Transverse colon (tissue), 4 donors: Measurements from ENCODE around the gene KCNJ1. TPM values are rescaled to one million over a fixed set of nuclear protein-coding genes. Genes with fewer than 3 reads are reported as not detected.
A peak's percentile ranks its signal among the peaks of the same experiment; 100 is the strongest.

Experiments used
- DNase-seq: peaks from one replicate; pipeline ENCODE4 v3.0.0-alpha.2; 2019
- H3K27ac ChIP-seq, 4 donors: fragments of 200-600 bp; sonication (generic); 2 replicates each; pipeline ENCODE4 v1.5.1; 2016 to 2018; ENCODE audit warnings: inconsistent platforms in 4 of 4
- H3K27me3 ChIP-seq: fragments of 200-600 bp; sonication (generic); 2 replicates; pipeline ENCODE4 v1.5.1; 2017; ENCODE audit warnings: inconsistent platforms
- H3K36me3 ChIP-seq, 4 donors: fragments of 200-600 bp; sonication (generic); 2 replicates each; pipeline ENCODE4 v1.5.1; 2017 to 2019; ENCODE audit warnings: inconsistent platforms in 4 of 4
- H3K4me1 ChIP-seq, 4 donors: fragments of 200-600 bp; sonication (generic); 2 replicates each; pipeline ENCODE4 v1.5.1; 2017 to 2020; ENCODE audit warnings: inconsistent platforms in 4 of 4
- H3K4me3 ChIP-seq, 4 donors: fragments of 200-600 bp; sonication (generic); 1 replicate in 1 of 4; 2 replicates in 3 of 4; pipeline versions ENCODE4 v1.5.1 to v1.6.1; 2017 to 2019; ENCODE audit warnings: inconsistent platforms in 4 of 4
- H3K9me3 ChIP-seq, 2 donors: fragments of 200-600 bp; sonication (generic); 2 replicates each; pipeline ENCODE4 v1.5.1; 2017 to 2019; ENCODE audit warnings: inconsistent platforms in 2 of 2
- EP300 ChIP-seq: sonication (generic); formaldehyde crosslinking; IDR thresholded peaks from one replicate; pipeline ENCODE4 v1.6.1; 2017; ENCODE audit warnings: antibody characterized with exemption, low read depth
- POLR2A ChIP-seq: fragments of 450-650 bp; IDR thresholded peaks from one replicate; pipeline ENCODE4 v1.6.1; 2016; ENCODE audit warnings: antibody characterized with exemption, mild to moderate bottlenecking, moderate library complexity
- POLR2AphosphoS5 ChIP-seq, 3 donors: sonication (generic); formaldehyde crosslinking; IDR thresholded peaks; one replicate each; pipeline ENCODE4 v1.6.1; 2016; ENCODE audit warnings: antibody characterized with exemption in 3 of 3
- WGBS, 2 donors: methylation state at CpG; one replicate each; pipeline ENCODE4 v1.1.5; 2018; ENCODE audit warnings: low coverage in 1 of 2; 5-methylcytosine and 5-hydroxymethylcytosine counted together
- in situ Hi-C, 4 donors: fragments of 200-750 bp; cut with MboI; loops; one replicate each; pipeline versions ENCODE4 v1.15.0 to v1.15.1; 2017; ENCODE audit warnings: low sequenced_read_pairs in 3 of 4, low pct_ligation_motif_present in 1 of 4, low pct_unique_long_range_greater_than_20kb in 1 of 4
- intact Hi-C: fragments of 100-400 bp; cut with DNase I; formaldehyde crosslinking; loops from one replicate; pipeline ENCODE4 v1.15.1; 2023; ENCODE audit warnings: low total_unique reads
- total RNA-seq, 4 donors: library from RNA; depleted of rRNA; stranded (reverse); fragments of >200 nt; gene quantifications; one replicate each; pipeline ENCODE4 v1.1.0, GENCODE V29; 2016
- TF ChIP-seq, protein P1 (sequence below), 5 experiments: fragments of 200-600 bp in 3 of 5; fragments of 450-650 bp in 2 of 5; sonication (generic) in 3 of 5; IDR thresholded peaks; 1 replicate in 2 of 5; 2 replicates in 3 of 5; pipeline ENCODE4 v1.5.1; 2016 to 2017; ENCODE audit warnings: antibody characterized with exemption in 5 of 5, inconsistent platforms in 3 of 5, mild to moderate bottlenecking in 2 of 5, moderate library complexity in 1 of 5

The KCNJ1 gene
- total RNA-seq, 4 donors from 2014 or later: not detected

DNA sequence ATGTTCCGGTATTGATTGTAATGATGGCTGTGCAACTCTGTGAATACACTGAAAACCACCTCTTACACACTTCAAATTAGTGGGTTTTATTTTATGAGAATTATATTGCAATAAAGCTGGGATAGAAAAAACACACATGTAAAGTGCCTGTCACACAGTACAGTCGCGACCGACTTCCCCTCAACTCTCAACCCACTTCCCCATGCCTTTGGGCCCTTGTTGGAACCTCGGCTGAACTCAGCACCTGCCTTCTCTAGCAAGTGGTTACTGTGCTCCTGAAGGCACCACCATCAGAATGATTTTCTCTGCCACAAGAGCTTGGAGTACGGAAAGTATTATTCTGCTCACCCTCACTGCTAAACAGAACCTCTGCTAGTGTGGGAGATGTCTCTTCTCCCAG lies 13.5 kb downstream of the KCNJ1 start:
- H3K27me3 ChIP-seq: no peaks in the 10 kb centered on the region
- intact Hi-C loops: no loop called here
- no peaks in the 10 kb centered on the region for H3K4me1 ChIP-seq
- 83 to 85% methylated on average over 1 to 6 of the region's 6 CpGs for WGBS, 2 donors
- H3K9me3 ChIP-seq: no peaks in the 10 kb centered on the region
- in situ Hi-C loops: no loop called here
- no peak for DNase-seq
- H3K4me3 ChIP-seq: no peak overlapping the region
- H3K27ac ChIP-seq: no peak overlapping the region
- TF ChIP-seq, protein P1, sequence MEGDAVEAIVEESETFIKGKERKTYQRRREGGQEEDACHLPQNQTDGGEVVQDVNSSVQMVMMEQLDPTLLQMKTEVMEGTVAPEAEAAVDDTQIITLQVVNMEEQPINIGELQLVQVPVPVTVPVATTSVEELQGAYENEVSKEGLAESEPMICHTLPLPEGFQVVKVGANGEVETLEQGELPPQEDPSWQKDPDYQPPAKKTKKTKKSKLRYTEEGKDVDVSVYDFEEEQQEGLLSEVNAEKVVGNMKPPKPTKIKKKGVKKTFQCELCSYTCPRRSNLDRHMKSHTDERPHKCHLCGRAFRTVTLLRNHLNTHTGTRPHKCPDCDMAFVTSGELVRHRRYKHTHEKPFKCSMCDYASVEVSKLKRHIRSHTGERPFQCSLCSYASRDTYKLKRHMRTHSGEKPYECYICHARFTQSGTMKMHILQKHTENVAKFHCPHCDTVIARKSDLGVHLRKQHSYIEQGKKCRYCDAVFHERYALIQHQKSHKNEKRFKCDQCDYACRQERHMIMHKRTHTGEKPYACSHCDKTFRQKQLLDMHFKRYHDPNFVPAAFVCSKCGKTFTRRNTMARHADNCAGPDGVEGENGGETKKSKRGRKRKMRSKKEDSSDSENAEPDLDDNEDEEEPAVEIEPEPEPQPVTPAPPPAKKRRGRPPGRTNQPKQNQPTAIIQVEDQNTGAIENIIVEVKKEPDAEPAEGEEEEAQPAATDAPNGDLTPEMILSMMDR (IDR thresholded peaks at IDR 0.05): no peak
- TF ChIP-seq EP300: no peak
- no peak for TF ChIP-seq POLR2A
- TF ChIP-seq POLR2AphosphoS5 (IDR thresholded peaks at IDR 0.05): no peak
- no peaks in the 10 kb centered on the region for H3K36me3 ChIP-seq

DNA sequence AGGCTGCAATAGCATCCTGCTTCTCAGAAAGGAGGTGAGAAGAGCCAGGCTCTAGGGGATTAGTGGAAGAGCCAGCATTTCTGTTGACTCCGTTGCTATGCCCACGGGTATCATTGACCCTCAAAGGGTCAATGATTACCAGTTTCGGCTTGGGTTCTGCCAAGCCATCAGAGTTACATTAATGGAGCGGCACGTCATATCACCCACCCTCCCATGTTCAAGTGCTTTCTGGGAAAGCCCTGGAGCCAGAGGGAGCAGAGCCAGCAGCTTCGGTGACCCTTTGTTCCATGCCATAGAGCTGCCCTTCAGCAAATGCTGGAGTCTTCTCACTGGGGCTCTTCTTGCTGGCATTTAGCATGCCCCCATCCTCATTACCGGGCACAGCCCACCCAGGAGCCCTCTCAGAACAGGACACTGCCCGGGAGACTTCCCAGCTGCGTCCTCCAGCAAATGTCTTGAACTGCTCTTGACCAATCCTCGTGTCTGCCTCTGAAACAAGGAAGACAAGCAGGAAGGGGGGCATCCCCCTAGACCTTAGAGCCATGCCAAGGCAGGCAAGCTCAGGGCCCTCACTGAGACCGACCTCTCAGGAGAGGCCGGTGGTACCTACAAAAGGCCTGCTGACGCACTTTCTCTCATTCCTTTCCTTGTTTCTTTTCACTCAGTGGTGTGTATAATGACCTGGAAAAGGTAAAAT lies 14.6 kb downstream of the KCNJ1 start:
- intact Hi-C loops: no loop called here
- no peaks in the 10 kb centered on the region for H3K4me1 ChIP-seq

DNA sequence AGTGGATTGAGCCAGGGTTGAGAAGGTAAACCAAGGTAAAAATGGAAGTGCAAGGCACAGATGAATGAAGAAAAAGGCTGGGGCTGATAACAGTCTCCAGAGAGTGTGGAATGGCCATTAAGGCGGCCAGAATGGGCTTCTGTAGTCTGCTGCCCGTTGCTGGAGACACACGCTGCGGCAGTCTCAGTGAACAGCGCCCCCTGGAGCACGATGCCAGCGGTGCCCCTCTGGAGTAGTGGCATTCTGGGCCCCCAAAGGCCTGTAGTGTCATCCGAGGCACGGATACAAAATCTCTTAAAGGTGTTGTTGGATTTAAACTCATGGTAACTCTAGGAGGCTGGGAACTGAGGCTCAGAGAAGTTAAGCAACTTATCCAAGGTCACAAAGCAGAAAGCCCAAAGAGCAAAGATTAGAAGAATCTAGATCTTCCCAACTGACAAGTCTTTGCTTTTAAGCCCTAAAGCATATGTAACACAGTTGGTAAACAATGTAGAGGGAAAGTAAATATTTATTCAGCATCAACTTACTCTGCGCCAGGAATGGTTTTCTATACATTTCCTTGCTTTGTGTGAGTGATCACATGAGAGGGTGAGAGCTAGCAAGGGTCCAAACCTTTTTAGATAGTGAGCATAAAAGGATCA lies 18.2 kb downstream of the KCNJ1 start:
- intact Hi-C loops: no loop called here
- in situ Hi-C loops: loop anchor here in 3 of 4 donors (25.0 kb wide), 3 partner anchors 212 to 812 kb away; no protein-coding TSS in a partner anchor
- TF ChIP-seq POLR2A: no peak
- TF ChIP-seq, protein P1 (IDR thresholded peaks at IDR 0.05): peak; percentile 44 to 59 (median 47)
- no peak overlapping the region for H3K27ac ChIP-seq
- no peaks in the 10 kb centered on the region for H3K27me3 ChIP-seq
- H3K4me1 ChIP-seq: no peaks in the 10 kb centered on the region
- H3K36me3 ChIP-seq: no peaks in the 10 kb centered on the region
- H3K4me3 ChIP-seq: no peak overlapping the region
- WGBS, 2 donors: 27 to 51% methylated on average over 2 to 10 of the region's 10 CpGs
- DNase-seq: peak; percentile 55
- H3K9me3 ChIP-seq: no peaks in the 10 kb centered on the region

More for the DNA sequence above, 14.6 kb downstream of the KCNJ1 start:
- in situ Hi-C loops: no loop called here
- Histone ChIP-seq H3K4me3 (no peak overlapping the region), H3K27me3 (no peaks in the 10 kb centered on the region), H3K27ac (no peak overlapping the region), H3K36me3 (no peaks in the 10 kb centered on the region), H3K9me3 (no peaks in the 10 kb centered on the region)
- no peak for DNase-seq
- TF ChIP-seq POLR2AphosphoS5 (IDR thresholded peaks at IDR 0.05) (no peak), POLR2A (no peak), EP300 (no peak)
- TF ChIP-seq, protein P1 (IDR thresholded peaks at IDR 0.05): no peak
- WGBS, 2 donors: 83 to 91% methylated on average over 1 to 13 of the region's 13 CpGs

DNA sequence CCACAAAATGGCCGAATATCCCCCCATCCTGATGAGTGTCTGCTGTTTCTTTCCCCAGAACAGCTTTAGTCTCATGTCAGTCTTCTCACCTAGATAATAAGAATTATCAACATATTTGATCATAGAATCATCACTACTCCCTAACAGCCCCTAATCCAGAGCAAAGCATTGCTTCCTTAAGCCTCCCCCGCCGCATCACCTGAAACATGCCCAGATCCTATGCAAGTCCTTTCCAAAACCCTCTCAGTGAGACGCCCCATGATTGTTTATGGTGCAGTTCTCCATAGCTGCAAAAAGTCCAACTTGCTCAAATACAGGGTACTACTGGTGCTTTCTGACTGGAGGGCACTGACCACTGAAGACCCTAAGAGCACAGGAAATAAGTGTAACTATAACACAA lies 20.1 kb downstream of the KCNJ1 start:
- Histone ChIP-seq H3K9me3 (no peaks in the 10 kb centered on the region), H3K27ac (no peak overlapping the region), H3K36me3 (no peaks in the 10 kb centered on the region), H3K4me1 (no peaks in the 10 kb centered on the region), H3K27me3 (no peaks in the 10 kb centered on the region), H3K4me3 (no peak overlapping the region)
- intact Hi-C loops (no loop called here), in situ Hi-C loops (loop anchor here in 3 of 4 donors (25.0 kb wide), 3 partner anchors 210 to 810 kb away; no protein-coding TSS in a partner anchor)
- TF ChIP-seq POLR2AphosphoS5 (IDR thresholded peaks at IDR 0.05) (no peak), POLR2A (no peak), EP300 (no peak)
- TF ChIP-seq, protein P1 (IDR thresholded peaks at IDR 0.05): no peak
- 98 to 100% methylated on average over 1 to 4 of the region's 4 CpGs for WGBS, 2 donors
- no peak for DNase-seq
